Superior temporal gyrus (tissue), 1 donor: ENCODE measurements around the gene NFU1.
"Not testable (repeated sequence)": the region's sequence is repeated elsewhere in the genome, so short reads cannot be mapped to it uniquely, and the experiment has no call there.

Experiments used
- DNase-seq: peaks from one replicate; pipeline ENCODE4 v3.0.0-alpha.2; 2016; ENCODE audit errors: extremely low spot score

Gene NFU1

DNA sequence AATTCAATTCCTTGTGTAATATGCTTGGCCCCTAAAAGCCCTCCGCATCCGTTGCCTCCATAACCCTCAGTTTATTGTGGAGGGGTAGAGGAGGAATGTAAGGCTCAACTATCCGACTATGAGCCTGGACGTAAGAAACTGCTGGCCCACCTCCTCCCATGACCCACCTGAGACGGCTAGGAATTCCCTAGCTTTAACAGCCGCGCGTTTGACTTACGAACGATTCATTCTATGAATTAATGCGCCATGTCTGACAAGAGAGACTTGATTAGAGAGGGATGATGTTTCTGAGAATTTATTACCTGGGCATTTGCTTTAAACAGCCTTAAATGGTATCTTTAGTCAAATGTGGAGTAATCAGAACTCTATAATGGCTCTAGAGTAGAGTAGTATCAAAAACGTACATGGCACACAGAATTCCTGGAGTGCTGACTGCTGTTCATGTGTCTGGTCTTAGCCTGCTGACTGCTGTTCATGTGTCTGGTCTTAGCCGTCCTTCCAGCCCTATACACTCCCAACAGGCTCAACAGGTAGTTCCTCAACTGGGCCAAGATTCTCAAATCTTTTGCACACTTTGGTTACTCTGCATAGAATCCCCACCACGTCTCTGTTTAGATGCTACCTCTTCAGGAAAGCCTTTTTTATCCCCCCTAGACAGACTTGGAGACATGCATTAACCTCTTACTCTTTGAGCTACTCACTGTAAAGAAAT lies 49.3 kb downstream of the NFU1 start:
- DNase-seq, result no peak

DNA sequence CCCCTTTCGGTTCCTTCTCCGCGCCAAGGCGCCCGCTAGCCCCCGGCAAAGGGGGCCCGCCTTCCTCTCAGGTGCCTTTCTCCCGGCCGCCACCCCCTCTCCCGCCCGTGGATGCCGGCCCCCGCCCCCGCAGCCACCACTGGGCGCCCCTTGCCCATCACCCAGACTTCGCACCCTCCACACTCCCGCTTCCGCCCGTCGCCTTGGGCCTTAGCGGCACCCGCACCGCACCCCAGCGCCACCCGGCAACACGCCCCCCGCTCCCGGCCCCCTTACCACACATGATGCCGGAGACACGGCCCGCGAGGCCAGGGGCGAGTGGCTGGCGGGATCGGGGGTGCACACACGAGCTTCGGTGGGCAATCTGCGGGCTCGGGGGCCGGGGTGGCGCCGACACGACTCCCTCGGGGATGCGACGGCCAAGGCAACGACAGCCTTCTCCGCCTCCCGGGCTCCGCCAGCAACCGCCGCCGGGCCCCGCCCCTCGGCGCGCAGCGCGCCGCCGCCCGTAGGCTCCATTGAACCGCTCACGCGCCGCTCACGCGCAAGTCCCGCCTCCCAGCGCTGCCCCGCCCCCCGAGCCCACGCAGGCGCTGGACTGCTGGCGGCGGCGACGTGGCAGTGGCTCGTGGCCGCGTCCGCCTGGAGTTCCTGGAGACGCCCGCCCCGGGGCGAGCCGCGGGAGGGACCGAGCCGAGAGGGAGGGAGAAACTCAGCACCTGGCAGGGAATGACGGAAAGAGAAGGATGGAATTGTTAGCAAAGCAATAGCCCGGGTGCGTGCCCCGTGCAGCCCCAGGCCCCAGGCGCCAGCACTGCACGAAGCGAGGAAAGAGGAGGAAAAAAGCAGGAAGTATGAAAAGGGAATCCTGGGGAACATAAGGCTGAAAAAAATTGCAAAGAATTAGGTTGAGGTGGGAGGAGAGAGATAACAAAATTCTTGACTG lies 50.2 kb downstream of the NFU1 start, which contains the start of gene GFPT1:
Gene GFPT1, minus strand, starts transcription at position 439 of the 946 bp plus-strand sequence. Its CDS starts 156 bp downstream, at position 283.
- DNase-seq, result peak; percentile 91

DNA sequence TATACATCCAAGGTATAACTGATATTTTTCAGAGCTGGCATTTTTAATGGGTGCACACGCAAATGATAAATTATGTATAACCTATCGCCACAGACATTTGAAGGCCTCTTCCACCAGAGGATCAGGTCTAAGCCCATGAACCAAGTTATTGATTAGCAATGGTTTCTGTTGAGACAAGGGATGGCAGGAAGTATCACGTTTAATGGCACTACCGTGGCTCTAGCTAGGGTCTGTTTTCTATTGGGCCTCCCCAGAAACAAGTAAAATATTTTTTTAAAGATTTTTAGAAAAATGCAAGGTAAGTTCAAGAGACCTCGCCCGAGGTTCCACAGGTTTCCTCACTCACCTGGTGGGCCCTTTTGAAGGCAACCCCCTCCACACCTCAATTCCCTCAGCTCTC lies 50.9 kb downstream of the NFU1 start:
- no peak for DNase-seq

DNA sequence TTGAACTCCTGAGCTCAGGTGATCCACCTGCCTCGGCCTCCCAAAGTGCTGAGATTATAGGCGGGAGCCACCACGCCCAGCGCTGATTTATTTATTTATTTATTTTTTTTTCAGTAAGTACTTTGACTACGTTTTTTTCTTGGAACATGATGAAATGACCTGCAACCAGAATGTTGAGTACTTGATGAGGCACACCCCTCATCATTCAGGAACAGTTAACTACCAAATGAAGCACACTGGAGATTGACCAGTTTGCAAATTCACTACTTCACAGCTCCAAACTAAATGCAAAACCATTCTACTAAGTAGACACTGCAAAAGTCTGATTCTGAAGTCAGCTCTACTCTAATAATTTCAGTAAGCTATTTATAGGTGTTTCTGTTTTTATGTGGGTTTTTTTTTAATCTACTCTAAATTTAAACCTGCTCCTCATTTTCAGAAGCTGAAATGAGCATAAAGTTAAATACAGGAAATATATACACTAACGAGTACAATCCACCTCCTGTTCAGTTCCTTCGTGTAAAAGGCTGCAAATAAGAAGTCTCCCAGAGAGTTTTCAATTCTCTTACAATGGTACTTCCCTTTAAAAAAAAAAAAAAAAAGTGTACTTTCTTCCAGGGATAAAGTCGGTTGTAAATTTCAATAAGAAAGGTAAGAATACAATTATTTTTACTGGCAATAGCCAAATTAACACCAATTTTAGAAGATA lies 51.6 kb downstream of the NFU1 start:
- no peak for DNase-seq

DNA sequence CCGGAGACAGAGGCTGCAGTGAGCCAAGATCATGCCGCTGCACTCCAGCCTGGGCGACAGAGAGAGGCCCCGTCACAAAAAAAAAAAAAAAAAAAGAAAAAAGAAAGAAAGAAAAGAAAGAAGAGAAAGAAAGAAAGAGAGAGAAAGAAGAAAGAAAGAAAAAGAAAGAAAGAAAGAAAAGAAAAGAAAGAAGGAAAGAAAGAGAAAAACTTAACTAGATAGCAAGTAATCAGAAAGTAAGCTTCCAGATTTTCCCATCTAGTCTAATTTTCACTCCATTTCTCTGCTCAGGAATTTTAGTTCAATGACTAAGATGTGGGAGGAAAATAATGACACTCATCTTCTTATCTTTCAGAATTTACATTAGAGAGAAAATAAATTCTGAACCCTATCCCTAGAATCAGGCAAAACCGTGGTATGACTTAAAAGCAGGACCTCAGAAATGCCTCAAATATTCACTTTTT lies 52.6 kb downstream of the NFU1 start:
- no peak for DNase-seq

DNA sequence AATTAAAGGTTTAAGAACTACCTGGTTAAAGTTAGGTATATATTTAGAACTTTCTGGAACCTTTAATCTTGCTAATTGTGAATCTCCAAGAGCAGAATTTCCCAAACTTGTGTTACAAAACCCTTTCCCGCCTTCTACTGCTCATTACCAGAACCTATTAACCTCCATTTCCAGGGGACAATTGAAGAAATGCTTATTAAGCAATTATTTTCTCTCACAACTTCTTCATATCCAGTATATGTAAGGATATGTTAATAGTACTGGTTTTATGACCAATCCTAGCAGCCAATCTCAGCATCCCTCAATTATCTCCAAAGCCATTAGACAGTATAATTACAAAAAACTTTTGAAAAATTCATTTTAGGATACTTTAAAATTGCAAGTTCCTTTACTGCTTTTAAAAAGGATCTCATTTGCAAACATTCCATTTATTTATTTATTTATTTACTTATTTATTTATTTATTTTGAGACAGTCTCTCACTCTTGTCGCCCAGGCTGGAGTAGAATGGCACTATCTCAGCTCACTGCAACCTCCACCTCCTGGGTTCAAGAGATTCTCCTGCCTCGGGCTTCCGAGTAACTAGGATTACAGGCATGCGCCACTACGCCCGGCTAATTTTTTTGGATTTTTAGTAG lies 53.9 kb downstream of the NFU1 start:
- DNase-seq, result no peak

DNA sequence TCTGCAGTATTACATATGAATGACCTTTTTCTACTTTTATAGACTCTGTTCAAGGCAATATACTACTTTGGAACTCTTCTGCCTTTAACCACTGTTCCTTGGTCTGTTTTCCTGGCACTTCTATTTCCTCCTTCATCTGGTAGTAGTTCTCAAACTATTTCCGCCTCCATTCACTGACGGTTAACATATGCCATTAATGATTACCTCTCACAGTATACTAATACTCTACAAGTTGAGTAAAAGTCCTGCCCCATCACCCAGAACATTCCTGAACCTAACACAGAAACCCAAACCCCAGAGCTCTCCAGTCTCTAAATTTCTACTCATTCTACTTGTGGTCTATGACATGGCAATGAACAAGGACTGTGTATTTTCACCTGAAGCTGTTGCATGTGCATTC lies 54.7 kb downstream of the NFU1 start:
- DNase-seq, result no peak

DNA sequence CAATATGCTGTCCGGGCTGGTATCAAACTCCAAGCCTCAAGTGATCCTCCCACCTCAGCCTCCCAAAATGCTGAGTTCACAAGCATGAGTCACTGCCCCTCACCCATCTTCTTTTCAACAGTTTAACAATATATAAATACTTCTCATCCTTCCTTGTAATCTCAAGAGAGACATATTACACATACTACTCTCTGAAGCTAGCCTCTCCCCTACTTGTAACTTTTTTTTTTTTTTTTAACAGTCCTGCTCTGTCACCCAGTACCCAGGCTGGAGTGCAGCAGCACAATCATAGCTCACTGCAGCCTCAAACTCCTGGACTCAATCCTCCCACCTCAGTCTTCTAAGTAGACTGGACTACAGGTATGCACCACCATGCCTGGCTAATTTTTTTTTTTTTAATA lies 55.9 kb downstream of the NFU1 start:
- DNase-seq, result no peak

DNA sequence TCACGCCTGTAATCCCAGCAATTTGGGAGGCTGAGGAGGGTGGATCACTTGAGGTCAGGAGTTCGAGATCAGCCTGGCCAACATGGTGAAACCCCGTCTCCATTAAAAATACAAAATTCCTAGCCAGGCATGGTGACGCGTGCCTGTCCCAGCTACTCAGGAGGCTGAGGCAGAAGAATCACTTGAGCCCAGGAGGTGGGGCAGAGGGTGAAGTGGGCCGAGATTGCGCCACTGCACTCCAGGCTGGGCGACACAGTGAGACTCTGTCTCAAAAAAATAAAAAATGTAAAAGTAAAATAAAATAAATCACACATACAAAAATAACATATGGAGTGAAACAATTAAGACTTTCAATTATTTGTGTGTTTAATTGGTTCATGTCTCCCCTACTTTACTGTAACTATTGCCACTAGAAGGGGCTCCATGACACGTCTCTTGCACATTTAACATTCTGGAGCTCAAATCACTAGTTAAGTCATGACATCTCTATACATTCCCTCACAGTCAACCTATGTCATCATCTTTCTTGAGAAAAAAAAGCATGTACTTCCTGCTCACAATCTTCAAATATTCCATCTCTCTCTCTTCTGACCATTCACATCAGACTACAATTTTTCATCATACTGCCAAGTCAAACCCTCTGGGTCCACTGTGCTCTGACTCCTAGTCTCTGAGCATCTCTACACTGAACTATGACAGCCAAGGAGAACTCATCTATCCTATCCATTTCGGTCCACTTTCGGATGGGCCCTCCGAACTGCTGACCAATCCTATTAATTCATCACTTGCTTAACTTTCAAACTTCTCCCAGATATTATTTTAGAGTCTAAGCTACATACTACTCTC lies 56.9 kb downstream of the NFU1 start:
- no peak for DNase-seq

DNA sequence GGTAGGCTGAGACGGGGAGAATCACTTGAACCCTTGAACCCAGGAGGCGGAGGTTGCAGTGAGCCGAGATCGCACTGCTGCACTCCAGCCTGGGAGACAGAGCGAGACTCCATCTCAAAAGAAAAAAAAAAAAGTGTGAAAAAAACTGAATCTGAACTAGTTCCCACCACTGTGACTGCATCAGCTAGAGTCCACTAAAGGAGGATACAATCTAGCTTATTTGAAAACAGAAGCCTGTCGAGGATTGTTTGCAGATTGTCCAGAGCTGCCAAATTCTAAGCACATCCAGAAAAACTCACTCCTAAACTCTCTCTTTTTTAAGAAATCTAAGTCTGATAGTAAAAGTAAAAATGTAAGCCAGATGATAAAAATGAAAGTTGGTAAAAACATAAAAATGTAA lies 60.8 kb downstream of the NFU1 start:
- no peak for DNase-seq

DNA sequence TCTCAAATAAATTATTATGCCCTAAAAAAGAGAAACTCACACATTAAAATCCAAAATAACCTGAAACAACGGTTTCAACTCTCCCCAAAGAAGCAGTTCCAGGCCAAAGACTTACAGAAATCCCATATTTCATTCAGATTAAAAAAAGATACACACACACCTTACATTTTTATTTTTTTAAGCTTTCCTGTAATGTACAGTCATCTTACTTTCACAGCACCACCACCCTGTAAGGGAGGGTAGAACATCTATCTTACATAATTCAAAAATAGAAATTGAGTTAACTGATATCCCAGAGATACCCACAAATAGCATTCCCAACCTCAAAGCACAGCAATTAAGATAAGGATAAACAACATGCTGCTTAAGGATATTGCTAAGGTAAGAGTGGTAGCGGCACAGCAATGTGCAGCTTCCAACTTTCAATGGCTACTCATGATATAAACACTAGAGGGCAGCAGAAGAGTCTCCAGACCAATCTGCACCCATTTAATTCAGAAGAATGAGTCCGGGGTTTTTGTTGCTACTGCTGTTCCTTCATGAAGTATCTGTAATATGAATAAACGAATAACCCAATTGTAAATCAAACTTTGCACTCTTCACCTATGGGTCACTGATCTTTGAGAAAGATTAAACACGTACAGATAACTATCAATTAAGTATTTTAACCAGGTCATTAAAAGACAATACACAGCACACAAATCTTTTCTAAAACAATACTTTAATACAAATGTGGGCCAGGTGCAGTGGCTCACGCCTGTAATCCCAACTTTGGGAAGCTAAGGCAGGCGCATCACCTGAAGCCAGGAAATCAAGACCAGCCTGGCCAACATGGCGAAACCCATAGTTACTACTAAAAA lies 61.5 kb downstream of the NFU1 start:
- DNase-seq, result peak; percentile 79

DNA sequence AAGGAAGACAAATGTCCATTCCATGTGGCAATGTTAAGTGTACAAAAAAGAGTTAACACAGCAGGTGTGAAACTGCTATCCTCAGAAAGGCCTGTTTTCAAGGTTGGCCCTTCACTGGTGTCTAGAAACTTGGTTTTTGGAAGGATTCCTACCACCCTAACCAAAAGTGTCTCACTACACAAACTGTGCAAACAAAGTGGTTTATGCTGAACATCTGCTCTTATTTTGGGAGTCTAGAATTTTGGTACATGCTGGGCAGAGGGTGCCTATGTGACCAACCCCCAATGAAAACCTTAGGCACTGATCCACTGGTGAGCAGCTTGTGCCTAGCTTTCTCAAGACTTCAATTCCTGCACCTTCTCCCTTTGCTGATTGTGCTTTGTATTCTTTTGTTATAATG lies 64.5 kb downstream of the NFU1 start:
- no peak for DNase-seq

DNA sequence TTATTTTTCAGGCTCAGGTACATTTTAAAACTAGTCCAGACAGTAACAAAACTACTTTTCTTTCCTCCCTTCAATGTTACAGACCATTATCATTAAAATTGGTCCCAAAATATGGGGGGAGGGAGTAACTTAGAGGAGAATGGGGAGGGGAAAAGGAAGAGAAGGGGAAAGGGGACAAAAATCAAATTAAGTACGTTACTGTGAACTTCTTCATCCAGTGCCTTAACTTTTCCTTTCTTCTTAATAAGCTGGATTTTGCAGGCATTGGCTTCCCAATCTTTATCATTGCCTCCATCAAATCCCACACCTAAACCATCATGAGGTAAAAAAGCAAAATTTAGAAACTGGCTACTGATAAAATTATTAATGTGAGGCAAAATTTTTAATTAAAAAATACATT lies 67.4 kb downstream of the NFU1 start:
- DNase-seq, result no peak

DNA sequence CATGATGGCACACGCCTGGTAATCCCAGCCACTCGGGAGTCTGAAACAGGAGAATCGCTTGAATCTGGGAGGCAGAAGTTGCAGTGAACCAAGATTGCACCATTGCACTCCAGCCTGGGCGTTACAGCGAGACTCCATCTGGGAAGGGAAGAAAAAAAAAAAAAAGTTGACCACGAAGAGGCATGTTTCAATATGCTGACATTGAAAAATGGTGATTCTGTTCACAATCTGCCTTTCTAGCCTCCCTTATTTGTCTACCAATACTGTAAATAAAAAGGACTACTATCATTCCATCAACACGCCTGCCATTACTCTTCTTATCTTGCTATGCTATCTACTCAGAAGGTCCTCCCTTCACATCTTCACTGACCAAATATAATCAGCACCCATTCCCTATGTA lies 68.6 kb downstream of the NFU1 start:
- no peak for DNase-seq

DNA sequence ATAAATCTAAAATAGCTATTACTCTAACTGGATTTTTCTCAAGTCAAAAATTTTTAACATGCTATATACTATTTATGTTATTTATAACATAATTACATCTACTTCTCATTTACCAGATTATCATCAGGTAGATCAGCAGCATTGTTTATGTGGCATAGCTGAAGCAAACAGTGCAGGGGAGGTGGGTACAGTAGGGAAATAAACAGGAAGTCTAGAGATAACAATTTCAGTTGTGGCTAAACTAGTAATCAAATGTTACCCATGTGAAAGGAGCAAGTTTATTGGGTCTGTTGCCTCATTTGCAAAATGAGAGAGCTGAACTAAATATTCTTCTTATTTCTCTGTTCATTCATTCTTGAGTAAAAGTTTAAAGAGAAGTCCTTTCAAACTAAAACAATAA lies 77.9 kb downstream of the NFU1 start:
- DNase-seq, result no peak

DNA sequence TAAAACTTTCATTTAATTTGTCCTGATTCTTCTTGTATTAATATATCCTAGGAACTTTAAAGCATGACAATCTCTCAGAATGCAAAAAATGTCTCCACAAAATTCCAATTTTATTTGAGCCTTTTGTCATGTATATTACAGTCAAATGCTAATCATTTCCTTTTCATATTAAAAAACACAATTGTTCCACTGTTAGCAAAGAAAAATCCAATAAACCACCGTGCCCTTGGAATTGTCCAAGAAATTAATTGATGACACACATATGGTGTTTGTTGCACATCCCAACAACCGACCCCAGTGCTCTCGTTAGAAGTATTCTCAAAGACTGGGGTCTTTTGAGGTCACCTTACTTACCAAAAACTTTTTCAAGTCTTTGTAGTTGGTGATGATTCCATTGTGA lies 78.3 kb downstream of the NFU1 start:
- no peak for DNase-seq

DNA sequence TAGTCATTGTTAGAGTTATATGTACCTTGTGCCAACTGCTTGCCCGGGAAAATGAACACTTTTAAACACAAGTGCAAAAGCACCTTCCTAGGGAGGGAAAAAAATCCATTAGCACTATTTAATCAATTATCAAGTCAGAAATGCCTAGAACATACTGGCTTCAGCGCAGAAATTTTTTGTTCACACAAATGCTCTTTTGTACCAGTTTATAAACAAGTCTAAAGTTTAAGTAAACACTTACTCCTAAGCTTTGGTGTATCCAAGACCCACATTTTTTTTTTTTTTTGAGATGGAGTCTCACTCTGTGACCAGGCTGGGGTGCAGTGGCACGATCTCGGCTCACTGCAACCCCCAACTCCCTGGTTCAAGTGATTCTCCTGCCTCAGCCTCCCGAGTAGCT lies 80.8 kb downstream of the NFU1 start:
- no peak for DNase-seq

DNA sequence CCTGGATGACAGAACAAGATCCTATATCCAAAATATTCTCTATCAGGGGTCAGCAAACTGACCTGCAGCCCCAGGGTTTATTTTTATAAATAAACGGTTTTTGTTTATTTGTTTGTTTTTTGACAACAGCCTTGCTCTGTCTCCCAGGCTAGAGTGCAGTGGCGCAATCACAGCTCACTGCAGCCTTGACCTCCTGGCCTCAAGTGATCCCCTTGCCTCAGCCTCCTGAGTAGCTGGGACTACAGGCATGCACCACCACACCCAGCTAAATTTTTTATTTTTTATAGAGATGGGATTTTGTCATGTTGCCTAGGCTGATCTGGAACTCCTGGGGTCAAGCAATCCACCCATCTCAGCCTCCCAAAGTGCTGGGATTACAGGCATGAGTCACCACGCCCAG lies 82.3 kb downstream of the NFU1 start:
- DNase-seq, result not testable (repeated sequence)

DNA sequence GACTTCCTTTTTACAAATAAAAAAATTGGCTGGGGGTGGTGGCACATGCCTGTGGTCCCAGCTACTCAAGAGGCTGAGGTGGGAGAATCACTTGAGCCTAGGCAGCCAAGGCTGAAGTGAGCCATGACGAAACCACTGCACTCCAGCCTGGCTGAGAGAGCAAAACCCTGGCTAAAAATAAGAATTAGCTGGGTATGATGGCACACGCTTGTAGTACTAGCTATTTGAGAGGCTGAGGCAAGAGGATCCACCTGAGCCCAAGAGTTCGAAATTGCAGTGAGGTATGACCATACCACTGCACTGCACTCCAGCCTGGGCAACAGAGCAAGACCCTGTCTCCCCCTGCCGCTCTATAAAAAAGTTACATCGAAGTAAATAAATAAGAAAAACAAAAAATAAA lies 83.9 kb downstream of the NFU1 start:
- DNase-seq, result no peak

DNA sequence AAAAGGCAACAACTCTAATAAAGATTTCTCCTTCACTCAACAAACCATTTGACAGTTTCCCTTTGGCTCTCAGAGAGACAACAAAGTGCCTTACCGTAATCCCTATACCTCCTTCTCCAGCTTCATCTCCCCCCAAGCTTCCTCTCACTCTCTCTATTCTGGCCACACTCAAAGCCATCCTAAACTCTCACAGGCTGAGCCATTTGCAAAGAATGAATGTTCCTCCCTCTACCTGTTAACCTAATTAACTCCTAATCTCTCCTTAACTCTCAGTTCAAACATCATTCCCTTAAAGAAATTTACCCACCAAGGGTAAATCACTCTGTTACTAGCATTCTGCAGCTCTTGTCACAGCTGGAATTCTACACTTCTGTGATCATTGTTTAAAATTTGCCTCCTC lies 88.5 kb downstream of the NFU1 start:
- no peak for DNase-seq
